ENCODE measurements around the gene GRK4.

DNA sequence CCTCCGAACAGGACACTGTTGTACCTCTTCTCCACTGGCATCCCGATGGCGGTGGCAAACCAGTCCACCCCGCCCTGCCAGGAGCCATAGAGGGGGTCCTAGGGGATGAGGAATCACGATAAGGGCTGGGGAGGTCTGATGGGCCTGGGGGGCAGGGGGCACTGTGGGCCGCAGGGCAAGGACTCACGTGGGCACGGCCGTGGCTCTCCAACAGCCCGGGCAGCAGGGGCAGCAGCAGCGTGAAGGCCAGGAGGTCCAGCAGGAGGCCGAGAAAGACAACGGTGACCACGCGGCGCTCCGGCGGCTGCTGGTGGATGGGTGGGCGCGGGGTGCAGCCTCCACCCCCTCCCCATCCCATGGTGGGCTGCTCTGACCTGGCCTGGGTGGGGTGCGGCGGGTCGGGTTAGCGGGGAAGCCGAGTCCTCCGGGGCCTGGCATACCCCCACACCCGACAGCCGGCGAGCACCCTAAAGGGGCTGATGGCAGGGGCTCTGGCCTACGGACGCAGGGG is 29.8 kb upstream of the GRK4 start:
- TF ChIP-seq, protein P1, sequence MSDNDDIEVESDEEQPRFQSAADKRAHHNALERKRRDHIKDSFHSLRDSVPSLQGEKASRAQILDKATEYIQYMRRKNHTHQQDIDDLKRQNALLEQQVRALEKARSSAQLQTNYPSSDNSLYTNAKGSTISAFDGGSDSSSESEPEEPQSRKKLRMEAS (IDR thresholded peaks at IDR 0.05), result no peak
- TF ChIP-seq EGR1 (IDR thresholded peaks at IDR 0.05) (no peak), ZBTB7A (IDR thresholded peaks at IDR 0.05; ENCODE audit: low read depth) (peak; percentile 90; the same call in 1 of the 2 replicates), RAD21 (IDR thresholded peaks at IDR 0.05; ENCODE audit: low read depth) (no peak), EP300 (IDR thresholded peaks at IDR 0.05; ENCODE audit: borderline replicate concordance) (no peak), TAF1 (IDR thresholded peaks at IDR 0.05; ENCODE audit: low read depth) (no peak), CREB1 (IDR thresholded peaks at IDR 0.05; ENCODE audit: low read depth) (no peak)
- TF ChIP-seq, protein P2, sequence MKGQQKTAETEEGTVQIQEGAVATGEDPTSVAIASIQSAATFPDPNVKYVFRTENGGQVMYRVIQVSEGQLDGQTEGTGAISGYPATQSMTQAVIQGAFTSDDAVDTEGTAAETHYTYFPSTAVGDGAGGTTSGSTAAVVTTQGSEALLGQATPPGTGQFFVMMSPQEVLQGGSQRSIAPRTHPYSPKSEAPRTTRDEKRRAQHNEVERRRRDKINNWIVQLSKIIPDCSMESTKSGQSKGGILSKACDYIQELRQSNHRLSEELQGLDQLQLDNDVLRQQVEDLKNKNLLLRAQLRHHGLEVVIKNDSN (IDR thresholded peaks at IDR 0.05), result no peak
- TF ChIP-seq, protein P3, sequence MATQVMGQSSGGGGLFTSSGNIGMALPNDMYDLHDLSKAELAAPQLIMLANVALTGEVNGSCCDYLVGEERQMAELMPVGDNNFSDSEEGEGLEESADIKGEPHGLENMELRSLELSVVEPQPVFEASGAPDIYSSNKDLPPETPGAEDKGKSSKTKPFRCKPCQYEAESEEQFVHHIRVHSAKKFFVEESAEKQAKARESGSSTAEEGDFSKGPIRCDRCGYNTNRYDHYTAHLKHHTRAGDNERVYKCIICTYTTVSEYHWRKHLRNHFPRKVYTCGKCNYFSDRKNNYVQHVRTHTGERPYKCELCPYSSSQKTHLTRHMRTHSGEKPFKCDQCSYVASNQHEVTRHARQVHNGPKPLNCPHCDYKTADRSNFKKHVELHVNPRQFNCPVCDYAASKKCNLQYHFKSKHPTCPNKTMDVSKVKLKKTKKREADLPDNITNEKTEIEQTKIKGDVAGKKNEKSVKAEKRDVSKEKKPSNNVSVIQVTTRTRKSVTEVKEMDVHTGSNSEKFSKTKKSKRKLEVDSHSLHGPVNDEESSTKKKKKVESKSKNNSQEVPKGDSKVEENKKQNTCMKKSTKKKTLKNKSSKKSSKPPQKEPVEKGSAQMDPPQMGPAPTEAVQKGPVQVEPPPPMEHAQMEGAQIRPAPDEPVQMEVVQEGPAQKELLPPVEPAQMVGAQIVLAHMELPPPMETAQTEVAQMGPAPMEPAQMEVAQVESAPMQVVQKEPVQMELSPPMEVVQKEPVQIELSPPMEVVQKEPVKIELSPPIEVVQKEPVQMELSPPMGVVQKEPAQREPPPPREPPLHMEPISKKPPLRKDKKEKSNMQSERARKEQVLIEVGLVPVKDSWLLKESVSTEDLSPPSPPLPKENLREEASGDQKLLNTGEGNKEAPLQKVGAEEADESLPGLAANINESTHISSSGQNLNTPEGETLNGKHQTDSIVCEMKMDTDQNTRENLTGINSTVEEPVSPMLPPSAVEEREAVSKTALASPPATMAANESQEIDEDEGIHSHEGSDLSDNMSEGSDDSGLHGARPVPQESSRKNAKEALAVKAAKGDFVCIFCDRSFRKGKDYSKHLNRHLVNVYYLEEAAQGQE (IDR thresholded peaks at IDR 0.05; ENCODE audit: low read depth), result no peak

Data from Ishikawa (cell line).